Measurements from ENCODE around the gene KDM2A.

- TF ChIP-seq POLR2A (IDR thresholded peaks at IDR 0.05) (no peak), CTCF (IDR thresholded peaks at IDR 0.05) (no peak)
Observed at GRCh38 chr11:67117672-67118180, 1.3 kb upstream of the KDM2A start.

Data from lower leg skin (tissue), 3 donors.